Activated T-cell treated with anti-CD3 and anti-CD28 coated beads, Interleukin-2, amount 50 U/mL, for 48 hours (primary cell): ENCODE measurements around the gene FTCD.

Source experiments
- DNase-seq, 2 experiments: peaks; one replicate each; pipeline ENCODE4 v3.0.0-alpha.2; 2020

Gene FTCD

DNA sequence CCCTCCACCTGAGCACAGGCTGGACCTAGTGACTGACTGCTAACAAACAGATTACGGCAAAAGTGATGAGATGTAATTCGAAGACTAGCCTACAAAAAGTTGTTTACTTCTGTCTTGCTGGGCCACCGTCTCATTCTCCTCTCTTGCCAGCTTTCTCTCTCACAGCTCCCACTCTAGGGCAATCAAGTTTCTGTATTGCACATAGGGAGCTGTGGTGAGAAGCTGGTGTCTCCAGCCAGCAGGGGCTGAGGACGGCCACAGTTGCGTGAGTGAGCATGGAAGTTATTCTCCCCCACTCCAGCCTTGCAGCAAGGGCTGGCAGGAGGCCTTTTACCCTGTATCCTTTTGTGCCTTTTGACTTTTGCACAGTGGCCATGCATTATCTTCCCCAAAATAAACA, 66.1 kb downstream of the FTCD start:
- DNase-seq, result no peak

DNA sequence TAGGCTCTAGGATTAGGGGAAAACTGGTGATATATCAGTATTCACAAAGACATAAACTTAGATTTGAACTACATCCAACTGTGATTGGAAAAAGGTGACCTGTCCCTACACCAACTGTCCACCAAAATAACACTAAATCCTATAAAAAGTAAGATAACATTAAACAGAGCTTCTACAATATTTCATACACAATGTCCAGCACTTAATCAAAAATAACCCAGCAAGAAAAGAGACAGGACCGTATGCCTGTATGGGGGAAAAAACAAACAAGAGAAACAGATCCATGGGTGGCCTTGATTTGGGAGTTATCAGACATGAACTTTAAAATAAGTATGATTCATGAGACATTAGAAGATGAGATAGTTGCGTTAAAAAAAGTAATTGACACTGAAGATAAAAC, 67.2 kb downstream of the FTCD start:
- DNase-seq, result no peak

DNA sequence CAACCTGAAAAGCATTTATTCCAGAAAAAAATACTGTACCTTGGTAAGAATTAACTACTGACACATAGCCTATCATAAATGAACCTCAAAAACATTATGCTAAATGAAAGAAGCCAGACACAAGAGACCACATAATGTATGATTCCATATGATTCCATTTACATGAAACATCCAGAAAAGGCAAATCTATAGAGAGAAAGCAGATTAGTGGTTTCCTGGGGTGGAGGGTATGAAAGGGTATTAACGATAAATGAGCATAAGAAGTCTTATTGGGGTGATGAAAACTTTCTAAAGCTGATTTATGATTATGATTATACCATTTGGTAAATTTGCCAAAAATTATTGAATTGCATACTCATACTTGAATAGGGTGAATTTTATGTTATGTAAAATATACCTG, 67.7 kb downstream of the FTCD start:
- DNase-seq, result no peak
